GM12878 (cell line): Measurements from ENCODE around the gene YPEL3. TPM values are rescaled to one million over a fixed set of nuclear protein-coding genes. Genes with fewer than 3 reads are reported as not detected.

Experiments
- ATAC-seq: fragments of 200-7000 bp; cut with Tn5 transposase; 3 replicates; pipeline ENCODE4 v1.9.1; 2020; ENCODE audit warnings: mild to moderate bottlenecking, moderate library complexity
- BruUV-seq: library from RNA; stranded (reverse); fragments of 400-500 nt; replicated peaks from 2 replicates; lab custom pipeline; 2021; lab: Mats Ljungman, UMichigan
- CTCF ChIA-PET: fragments of 300-600 bp; sonication (Branson Sonifier 250); formaldehyde crosslinking; extraction: SDS; loops from one replicate; lab custom pipeline; 2021; ENCODE audit warnings: inconsistent platforms; lab: Yijun Ruan, JAX
- POLR2A ChIA-PET: fragments of 350-600 bp; formaldehyde crosslinking; extraction: SDS; loops from one replicate; lab custom pipeline; 2021; ENCODE audit warnings: inconsistent platforms; lab: Charles Lee
- RAD21 ChIA-PET: fragments of 300-600 bp; sonication (Branson Sonifier 250); formaldehyde crosslinking; loops from one replicate; lab custom pipeline; 2023; ENCODE audit warnings: antibody characterized with exemption; ENCODE audit not compliant: unreplicated experiment; lab: Charles Lee
- SMC1A ChIA-PET: fragments of 300-600 bp; sonication (Branson Sonifier 250); formaldehyde crosslinking; loops from one replicate; lab custom pipeline; 2023; ENCODE audit not compliant: unreplicated experiment, uncharacterized antibody; lab: Charles Lee
- DNase-seq: peaks from one replicate; pipeline ENCODE4 v3.0.0-alpha.2; 2011; ENCODE audit warnings: low read depth, low spot score
- FAIRE-seq: peaks from 3 replicates; lab custom pipeline; 2011; peaks lifted over from hg19 to GRCh38; lab: Jason Lieb, UNC
- H2AFZ ChIP-seq: 2 replicates; pipeline ENCODE4 v1.6.0; 2011; ENCODE audit warnings: low read depth, low read length, control low read depth; ENCODE audit not compliant: control insufficient read depth
- H3K27ac ChIP-seq: 2 replicates; pipeline ENCODE4 v1.5.1; 2011; ENCODE audit warnings: control low read depth; ENCODE audit not compliant: control insufficient read depth, insufficient read depth
- H3K27me3 ChIP-seq, 2 experiments: replicated peaks in 1 of 2; 2 replicates each; pipeline versions ENCODE4 v1.6.0 to v1.6.1; 2011; ENCODE audit warnings: low read length in 1 of 2; ENCODE audit not compliant: control insufficient read depth in 2 of 2, insufficient read depth in 2 of 2
- H3K36me3 ChIP-seq, 2 experiments: 2 replicates each; pipeline ENCODE4 v1.5.1; 2011; ENCODE audit warnings: low read length in 1 of 2; ENCODE audit not compliant: control insufficient read depth in 2 of 2, insufficient read depth in 2 of 2
- H3K4me1 ChIP-seq: 2 replicates; pipeline ENCODE4 v1.6.1; 2011; ENCODE audit warnings: mild to moderate bottlenecking, low read length, moderate library complexity, mixed read lengths; ENCODE audit not compliant: control insufficient read depth, insufficient read depth
- H3K4me2 ChIP-seq: 2 replicates; pipeline ENCODE4 v1.6.0; 2011; ENCODE audit warnings: control low read depth; ENCODE audit not compliant: control insufficient read depth, insufficient read depth
- H3K4me3 ChIP-seq: fragments of 200-600 bp; sonication (generic); 2 replicates; pipeline ENCODE4 v1.5.1; 2016
- H3K79me2 ChIP-seq: 2 replicates; pipeline ENCODE4 v1.6.0; 2011; ENCODE audit warnings: low read length; ENCODE audit not compliant: control insufficient read depth, insufficient read depth
- H3K9ac ChIP-seq: 2 replicates; pipeline ENCODE4 v1.8.0; 2011; ENCODE audit warnings: low read length, control low read depth, mixed read lengths; ENCODE audit not compliant: control insufficient read depth, insufficient read depth
- H3K9me3 ChIP-seq: replicated peaks from 3 replicates; pipeline ENCODE4 v1.5.1; 2011; ENCODE audit warnings: mild to moderate bottlenecking, low read length; ENCODE audit not compliant: control insufficient read depth, insufficient read depth
- H4K20me1 ChIP-seq: 2 replicates; pipeline ENCODE4 v1.6.0; 2011; ENCODE audit not compliant: control insufficient read depth, insufficient read depth
- BHLHE40 ChIP-seq, 2 experiments: fragments of 450-650 bp in 1 of 2; IDR thresholded peaks; 2 replicates each; pipeline ENCODE4 v1.6.1; 2011 to 2017; ENCODE audit warnings: low read depth in 2 of 2, borderline replicate concordance in 1 of 2, improper control_type of control experiment in 1 of 2, low read length in 1 of 2, mild to moderate bottlenecking in 1 of 2
- E2F8 ChIP-seq: fragments of 450-650 bp; IDR thresholded peaks from 2 replicates; pipeline ENCODE4 v1.6.1; 2018; ENCODE audit warnings: mild to moderate bottlenecking, low read depth, moderate library complexity; ENCODE audit not compliant: partially characterized antibody
- KDM1A ChIP-seq: fragments of 200-600 bp; sonication (generic); IDR thresholded peaks from 2 replicates; pipeline ENCODE4 v1.6.1; 2016; ENCODE audit warnings: borderline replicate concordance
- TARDBP ChIP-seq: IDR thresholded peaks from 2 replicates; pipeline ENCODE4 v1.6.1; 2016; ENCODE audit warnings: borderline replicate concordance
- WGBS: methylation state at CpG from one replicate; pipeline ENCODE4 v1.1.6; 2016; ENCODE audit warnings: low lambda C conversion rate; ENCODE audit not compliant: insufficient replicate concordance, insufficient coverage; ENCODE audit errors: missing lambda C conversion rate; 5-methylcytosine and 5-hydroxymethylcytosine counted together
- in situ Hi-C: fragments of 300-500 bp; cut with MboI; formaldehyde crosslinking; loops from 9 replicates; pipeline ENCODE4 v1.14.3; 2018; ENCODE audit warnings: mixed read lengths
- intact Hi-C: fragments of 100-400 bp; cut with micrococcal nuclease; formaldehyde crosslinking; loops from one replicate; pipeline ENCODE4 v1.14.2; 2022; ENCODE audit not compliant: unreplicated experiment
- polyA plus RNA-seq, 11 experiments: library from polyadenylated mRNA; depleted of rRNA in 4 of 11; unstranded in 6 of 11; stranded (reverse) in 5 of 11; fragments of >200 nt; fragmentation: Nextera tagmentation in 4 of 11; fragmentation: Illumina TruSeq in 1 of 11; extraction: Ambion mirVana in 4 of 11; extraction: Trizol in 1 of 11; gene quantifications; 1 replicate in 1 of 11; 2 replicates in 10 of 11; pipeline versions ENCODE4 v1.2.1 to v1.2.3, GENCODE V29; 2011 to 2016; ENCODE audit warnings: inconsistent platforms in 2 of 11, missing spikeins in 2 of 11, low read depth in 1 of 11
- total RNA-seq, 4 experiments: library from RNA; depleted of rRNA in 3 of 4; stranded (reverse); fragments of >200 nt in 3 of 4; fragmentation: Illumina TruSeq in 1 of 4; extraction: Trizol in 1 of 4; gene quantifications; 2 replicates each; pipeline versions ENCODE4 v1.2.1 to v1.2.3, GENCODE V29; 2013 to 2021

YPEL3 gene
- total and polyA plus RNA-seq, 10 of the 15 experiments (the other 5 are each of a cell fraction or from before 2014, with no cell fraction given): 1.3 to 22.0 (median 12.1) TPM

GRCh38 chr16:30141750-30142149, 45.7 kb upstream of the YPEL3 start:
- DNase-seq: no peak
- BruUV-seq: no TSS peak
- WGBS: 55% methylated on average over 2 of the region's 2 CpGs
- CTCF ChIA-PET: interaction anchor here (0.7 to 2.8 kb wide), 5 partner anchors 26 to 267 kb away, joined by 3 to 25 read pairs (median 8); partner anchors contain the start of genes TBX6 and ZNF771
- no peaks in the 10 kb centered on the region for H3K79me2 ChIP-seq
- no peak for FAIRE-seq
- POLR2A ChIA-PET: interaction anchor here (0.6 to 1.7 kb wide), 2 partner anchors 13 to 49 kb away, joined by 3 to 4 read pairs; no protein-coding TSS in a partner anchor
- H3K27ac ChIP-seq: no peak overlapping the region
- H3K9ac ChIP-seq: no peak overlapping the region
- no peak for TF ChIP-seq BHLHE40 (IDR thresholded peaks at IDR 0.05; ENCODE audit: borderline replicate concordance in 1 of 2, low read depth in 2 of 2, low read length in 1 of 2)
- TF ChIP-seq E2F8: no peak
- TF ChIP-seq KDM1A: no peak
- no peak for TF ChIP-seq TARDBP
- intact Hi-C loops (no loop called here), in situ Hi-C loops (no loop called here)
- H2AFZ ChIP-seq: no peak overlapping the region
- H3K4me3 ChIP-seq: no peak overlapping the region
- no peaks in the 10 kb centered on the region for H3K9me3 ChIP-seq
- H4K20me1 ChIP-seq: no peaks in the 10 kb centered on the region
- SMC1A ChIA-PET: no interaction called here
- peaks cover 6% of the 10 kb centered on the region; the same call in 1 of the 2 replicates for H3K4me1 ChIP-seq
- RAD21 ChIA-PET: interaction anchor here (0.9 kb wide), 1 partner anchor 268 kb away, joined by 3 read pairs; no protein-coding TSS in a partner anchor
- no peak; the same call in 1 of the 3 replicates for ATAC-seq
- H3K36me3 ChIP-seq: no peaks in the 10 kb centered on the region
- no peak overlapping the region for H3K4me2 ChIP-seq
- H3K27me3 ChIP-seq: no peaks in the 10 kb centered on the region
